ENCODE results near the gene MPIG6B. TPM values are rescaled to one million over a fixed set of nuclear protein-coding genes. Genes with fewer than 3 reads are reported as not detected.
"Not testable (repeated sequence)": the region's sequence is repeated elsewhere in the genome, so short reads cannot be mapped to it uniquely, and the experiment has no call there.

MPIG6B gene
- total RNA-seq, 1 donor from 2014 or later, result not detected

DNA sequence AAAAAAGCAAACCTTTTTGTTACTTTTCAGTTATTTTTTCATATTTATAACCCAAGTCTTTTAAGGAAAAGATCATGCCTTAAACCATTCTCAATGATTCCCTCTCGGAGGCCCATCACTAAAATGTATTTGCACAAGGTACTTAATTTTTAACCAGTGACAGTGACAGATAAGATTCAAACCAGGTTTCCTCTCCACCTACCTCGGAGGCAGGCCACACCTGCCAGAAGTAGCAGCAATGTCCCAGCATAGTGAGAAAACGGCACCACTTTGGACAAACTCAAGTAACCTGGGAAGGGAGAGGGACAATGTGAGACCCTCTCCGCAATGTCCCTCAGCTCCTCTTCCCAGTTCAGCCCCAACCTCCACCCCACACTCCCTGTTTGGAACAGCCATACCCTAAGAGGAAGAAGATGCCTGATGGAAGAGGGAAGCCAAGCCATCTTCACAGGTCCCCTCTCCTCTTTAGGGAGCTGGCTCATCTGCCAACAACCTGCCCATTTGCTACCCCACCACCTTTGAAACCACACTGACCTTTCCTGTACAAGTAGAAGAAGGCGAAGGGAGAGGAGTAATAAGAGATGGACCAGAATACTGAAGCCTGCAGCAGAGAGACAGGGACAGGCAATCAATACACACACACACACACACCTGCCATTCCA lies 22.3 kb upstream of the MPIG6B start:
- DNase-seq (ENCODE audit: low spot score in 2 of 2) (no peak), FAIRE-seq (no peak)

- DNase-seq (ENCODE audit: low spot score in 2 of 2), result no peak
These were observed 21.3 kb upstream of the MPIG6B start for GRCh38 chr6:31701666-31702404.

DNA sequence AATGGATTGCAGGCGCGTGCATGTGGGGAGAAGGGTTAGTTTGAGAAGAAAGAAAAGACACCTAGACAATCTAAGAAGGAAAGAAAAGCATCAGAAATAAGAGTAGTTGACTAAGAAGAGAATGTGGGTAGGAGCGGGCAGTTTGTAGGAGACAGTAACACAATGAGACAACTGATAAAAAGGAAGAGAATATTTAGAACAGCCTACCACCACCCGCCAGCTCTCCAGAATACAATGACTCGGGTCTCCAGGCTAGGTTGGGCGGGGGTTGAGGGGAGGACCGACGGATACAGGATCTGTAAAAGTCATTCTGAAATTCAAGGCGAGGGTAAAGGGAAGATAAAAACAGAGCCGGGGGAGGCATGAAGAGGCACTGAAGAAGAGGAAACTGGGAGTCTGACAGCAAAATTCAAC lies 20.8 kb upstream of the MPIG6B start:
- DNase-seq (ENCODE audit: low spot score in 2 of 2) (peak in 1 of 2 donors; percentile 55), FAIRE-seq (no peak)

More at GRCh38 chr6:31701666-31702404, 21.3 kb upstream of the MPIG6B start:
- no peak for FAIRE-seq

GRCh38 chr6:31702819-31703716 lies 20.1 kb upstream of the MPIG6B start, which contains the start of gene ABHD16A:
ABHD16A (minus strand) TSS chr6:31703324; CDS start chr6:31703281, 43 bp downstream.
- no peak for FAIRE-seq
- peak; percentile 92 to 99 for DNase-seq (ENCODE audit: low spot score in 2 of 2)

DNA sequence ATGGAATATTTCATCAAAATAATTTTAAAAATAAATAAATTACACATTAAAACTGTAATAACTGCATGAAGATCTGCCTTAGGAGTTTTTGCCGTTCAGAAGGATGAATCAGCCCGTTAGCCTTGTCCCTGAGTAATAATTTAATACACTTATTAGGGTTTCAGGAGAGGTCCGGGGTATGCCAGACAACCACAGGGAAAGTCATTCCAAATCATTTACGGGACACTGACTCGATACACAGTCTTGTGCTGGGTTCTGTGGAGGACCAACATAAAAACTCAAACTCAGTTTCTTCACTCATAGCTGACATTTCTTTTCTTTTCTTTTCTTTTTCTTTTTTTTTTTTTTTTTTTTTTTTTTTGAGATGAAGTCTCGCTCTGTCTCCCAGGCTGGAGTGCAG lies 17.2 kb upstream of the MPIG6B start:
- no peak for FAIRE-seq
- DNase-seq (ENCODE audit: low spot score in 2 of 2), result no peak

- DNase-seq (ENCODE audit: low spot score in 2 of 2), result no peak
- no peak for FAIRE-seq
These were observed 16.6 kb upstream of the MPIG6B start, which contains the start of gene LY6G6F for GRCh38 chr6:31706599-31706998. LY6G6F (plus strand) TSS chr6:31706866; CDS start chr6:31706907, 41 bp downstream.

DNA sequence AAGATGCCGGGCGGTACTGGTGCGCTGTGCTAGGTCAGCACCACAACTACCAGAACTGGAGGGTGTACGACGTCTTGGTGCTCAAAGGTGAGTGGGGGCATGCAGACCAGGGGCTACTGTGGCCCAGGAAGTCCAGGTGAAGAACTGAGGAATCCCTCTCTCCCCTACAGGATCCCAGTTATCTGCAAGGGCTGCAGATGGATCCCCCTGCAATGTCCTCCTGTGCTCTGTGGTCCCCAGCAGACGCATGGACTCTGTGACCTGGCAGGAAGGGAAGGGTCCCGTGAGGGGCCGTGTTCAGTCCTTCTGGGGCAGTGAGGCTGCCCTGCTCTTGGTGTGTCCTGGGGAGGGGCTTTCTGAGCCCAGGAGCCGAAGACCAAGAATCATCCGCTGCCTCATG lies 15.5 kb upstream of the MPIG6B start:
- DNase-seq (ENCODE audit: low spot score in 2 of 2) (no peak), FAIRE-seq (no peak)

- no peak for FAIRE-seq
- DNase-seq (ENCODE audit: low spot score in 2 of 2), result no peak
These were observed 14.9 kb upstream of the MPIG6B start for GRCh38 chr6:31708224-31708623.

DNA sequence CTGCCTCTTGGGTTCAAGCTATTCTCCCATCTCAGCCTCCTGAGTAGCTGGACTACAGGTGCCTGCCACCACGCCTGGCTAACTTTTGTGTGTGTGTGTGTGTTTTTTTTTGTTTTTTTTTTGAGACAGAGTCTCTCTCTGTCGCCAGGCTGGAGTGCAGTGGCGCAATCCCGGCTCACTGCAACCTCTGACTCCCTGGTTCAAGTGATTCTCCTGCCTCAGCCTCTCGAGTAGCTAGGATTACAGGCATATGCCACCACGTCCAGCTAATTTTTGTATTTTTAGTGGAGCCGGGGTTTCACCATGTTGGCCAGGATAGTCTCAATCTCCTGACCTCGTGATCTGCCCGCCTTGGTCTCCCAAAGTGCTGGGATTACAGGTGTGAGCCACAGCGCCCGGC lies 14.0 kb upstream of the MPIG6B start:
- FAIRE-seq; DNase-seq (ENCODE audit: low spot score in 2 of 2): not testable (repeated sequence)

DNA sequence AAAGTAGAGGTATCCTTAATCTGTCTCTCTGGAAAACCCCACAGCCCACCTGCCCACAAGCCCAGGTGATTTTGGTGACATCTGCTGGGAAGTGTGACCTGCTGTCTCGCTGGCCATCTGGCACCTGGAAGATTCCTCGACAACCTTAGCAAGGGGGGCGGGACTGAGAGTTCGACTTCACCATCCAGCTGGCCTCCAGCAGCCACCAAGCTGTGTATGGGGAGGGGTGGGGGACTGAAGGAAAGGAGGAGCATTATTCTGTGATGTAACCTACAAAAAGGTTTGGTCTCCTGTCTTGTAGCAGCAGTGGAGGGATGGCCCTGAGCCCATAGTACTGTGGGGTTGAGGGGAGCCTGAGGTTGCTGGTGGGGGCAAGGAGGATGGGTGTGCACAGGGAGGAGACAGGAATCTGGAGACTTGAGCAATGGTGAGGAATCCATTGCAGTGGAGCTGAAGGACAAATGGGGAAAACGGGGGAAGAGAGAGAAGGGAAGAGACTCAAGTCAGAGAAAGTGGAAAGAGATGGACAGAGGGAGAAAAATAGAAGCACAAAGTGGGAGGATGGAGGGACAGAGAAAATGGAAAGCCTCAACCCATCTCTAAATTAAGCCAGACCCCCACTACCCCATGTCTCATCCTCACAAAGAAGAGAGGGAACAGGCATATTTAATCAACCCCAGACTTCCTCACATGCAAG lies 12.5 kb upstream of the MPIG6B start:
- DNase-seq (ENCODE audit: low spot score in 2 of 2) (no peak), FAIRE-seq (no peak)

- no peak for DNase-seq (ENCODE audit: low spot score in 2 of 2)
- no peak for FAIRE-seq
These were observed 11.9 kb upstream of the MPIG6B start for GRCh38 chr6:31711233-31711632.

DNA sequence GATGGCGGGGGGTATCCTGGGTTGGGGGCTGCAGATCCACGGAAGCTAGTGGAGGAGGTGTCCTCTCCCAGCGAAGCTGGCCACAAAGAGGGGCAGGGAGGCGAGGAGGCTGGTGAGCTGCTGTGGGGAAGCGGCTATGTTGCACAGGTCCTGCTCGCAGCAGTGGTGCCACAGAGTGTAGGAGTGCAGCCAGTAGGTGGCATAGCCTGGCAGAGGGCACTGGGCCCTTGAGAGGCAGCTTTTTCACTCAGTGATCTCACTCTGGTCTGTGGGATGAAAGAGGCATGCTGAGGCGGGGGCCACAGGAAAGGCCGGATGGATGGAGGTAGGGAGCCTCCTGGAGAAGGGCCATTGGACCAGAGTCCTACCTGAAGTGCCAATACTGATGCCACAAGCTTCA lies 10.9 kb upstream of the MPIG6B start:
- FAIRE-seq (no peak), DNase-seq (ENCODE audit: low spot score in 2 of 2) (no peak)

- FAIRE-seq (no peak), DNase-seq (ENCODE audit: low spot score in 2 of 2) (no peak)
These were observed 9.7 kb upstream of the MPIG6B start for GRCh38 chr6:31713465-31713864.

- DNase-seq (ENCODE audit: low spot score in 2 of 2) (no peak), FAIRE-seq (no peak)
These were observed 9.0 kb upstream of the MPIG6B start for GRCh38 chr6:31713991-31714684.

GRCh38 chr6:31715022-31715958 lies 7.9 kb upstream of the MPIG6B start, which contains the start of gene LY6G6D:
LY6G6D (plus strand) TSS chr6:31715348; CDS start chr6:31715356, 8 bp downstream.
- FAIRE-seq, result no peak
- DNase-seq (ENCODE audit: low spot score in 2 of 2), result no peak

- FAIRE-seq (no peak), DNase-seq (ENCODE audit: low spot score in 2 of 2) (no peak)
These were observed 5.5 kb upstream of the MPIG6B start for GRCh38 chr6:31717499-31718222.

GRCh38 chr6:31718265-31718664 lies 4.9 kb upstream of the MPIG6B start:
- DNase-seq (ENCODE audit: low spot score in 2 of 2) (no peak), FAIRE-seq (no peak)

DNA sequence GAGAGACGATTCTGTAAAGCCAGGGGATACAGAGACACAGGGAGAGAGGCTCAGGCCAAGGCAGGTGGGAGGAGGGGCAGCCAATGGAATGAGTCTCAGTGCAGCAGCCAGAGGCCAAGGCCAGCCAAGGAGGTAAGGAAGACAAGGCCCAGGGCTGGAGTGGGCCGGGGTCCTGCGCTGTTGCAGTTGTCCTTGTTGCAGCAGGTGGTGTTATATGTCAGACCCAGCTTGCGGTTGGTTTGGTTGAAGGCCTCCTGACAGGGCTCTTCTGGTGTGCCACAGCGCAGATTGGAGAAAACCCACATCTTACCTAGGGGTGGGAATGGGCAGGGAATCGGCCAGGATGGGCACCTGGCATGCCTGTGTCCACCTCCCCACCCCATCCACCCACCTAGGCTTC lies 4.2 kb upstream of the MPIG6B start:
- FAIRE-seq (no peak), DNase-seq (ENCODE audit: low spot score in 2 of 2) (no peak)
